HG02798 (cell line): Measurements from ENCODE around the gene LPP.

Experiments used
- ATAC-seq: cut with Tn5 transposase; IDR thresholded peaks from one replicate; pipeline ENCODE4 v1.9.1; 2021; ENCODE audit warnings: mild to moderate bottlenecking; ENCODE audit not compliant: unreplicated experiment, poor library complexity

The LPP gene

GRCh38 chr3:188557235-188557634 is 403.3 kb downstream of the LPP start:
- no peak for ATAC-seq

- ATAC-seq, result no peak
Measured at GRCh38 chr3:188558343-188559071, 404.6 kb downstream of the LPP start.

GRCh38 chr3:188559072-188559429 is 405.1 kb downstream of the LPP start:
- ATAC-seq, result no peak

GRCh38 chr3:188559856-188560255 is 405.9 kb downstream of the LPP start:
- no peak for ATAC-seq

GRCh38 chr3:188562144-188562543 is 408.2 kb downstream of the LPP start:
- no peak for ATAC-seq

GRCh38 chr3:188567478-188568195 is 413.7 kb downstream of the LPP start:
- ATAC-seq, result no peak

- ATAC-seq, result no peak
Measured at GRCh38 chr3:188568736-188569135, 414.8 kb downstream of the LPP start.

GRCh38 chr3:188571531-188572095 is 417.7 kb downstream of the LPP start:
- ATAC-seq, result no peak

GRCh38 chr3:188573291-188573940 is 419.5 kb downstream of the LPP start:
- ATAC-seq, result no peak

GRCh38 chr3:188573956-188574355 is 420.0 kb downstream of the LPP start:
- ATAC-seq, result no peak

- ATAC-seq, result no peak
Measured at GRCh38 chr3:188574885-188575284, 420.9 kb downstream of the LPP start.

- no peak for ATAC-seq
Measured at GRCh38 chr3:188575501-188575900, 421.5 kb downstream of the LPP start.

- ATAC-seq, result no peak
Measured at GRCh38 chr3:188577539-188577938, 423.6 kb downstream of the LPP start.

GRCh38 chr3:188578576-188579363 is 424.8 kb downstream of the LPP start:
- ATAC-seq, result no peak

GRCh38 chr3:188580223-188580622 is 426.3 kb downstream of the LPP start:
- no peak for ATAC-seq

- no peak for ATAC-seq
Measured at GRCh38 chr3:188580659-188581058, 426.7 kb downstream of the LPP start.

GRCh38 chr3:188581365-188581764 is 427.4 kb downstream of the LPP start:
- no peak for ATAC-seq

GRCh38 chr3:188581792-188582191 is 427.8 kb downstream of the LPP start:
- ATAC-seq, result no peak

GRCh38 chr3:188583341-188584161 is 429.6 kb downstream of the LPP start:
- ATAC-seq, result no peak

- no peak for ATAC-seq
Measured at GRCh38 chr3:188584162-188584529, 430.2 kb downstream of the LPP start.
